ENCODE data around the gene CUL4A. TPM values are rescaled to one million over a fixed set of nuclear protein-coding genes. Genes with fewer than 3 reads are reported as not detected.
"Not testable (repeated sequence)": the region's sequence is repeated elsewhere in the genome, so short reads cannot be mapped to it uniquely, and the experiment has no call there.

CUL4A gene
- total RNA-seq, 1 donor from 2014 or later = 104 TPM

DNA sequence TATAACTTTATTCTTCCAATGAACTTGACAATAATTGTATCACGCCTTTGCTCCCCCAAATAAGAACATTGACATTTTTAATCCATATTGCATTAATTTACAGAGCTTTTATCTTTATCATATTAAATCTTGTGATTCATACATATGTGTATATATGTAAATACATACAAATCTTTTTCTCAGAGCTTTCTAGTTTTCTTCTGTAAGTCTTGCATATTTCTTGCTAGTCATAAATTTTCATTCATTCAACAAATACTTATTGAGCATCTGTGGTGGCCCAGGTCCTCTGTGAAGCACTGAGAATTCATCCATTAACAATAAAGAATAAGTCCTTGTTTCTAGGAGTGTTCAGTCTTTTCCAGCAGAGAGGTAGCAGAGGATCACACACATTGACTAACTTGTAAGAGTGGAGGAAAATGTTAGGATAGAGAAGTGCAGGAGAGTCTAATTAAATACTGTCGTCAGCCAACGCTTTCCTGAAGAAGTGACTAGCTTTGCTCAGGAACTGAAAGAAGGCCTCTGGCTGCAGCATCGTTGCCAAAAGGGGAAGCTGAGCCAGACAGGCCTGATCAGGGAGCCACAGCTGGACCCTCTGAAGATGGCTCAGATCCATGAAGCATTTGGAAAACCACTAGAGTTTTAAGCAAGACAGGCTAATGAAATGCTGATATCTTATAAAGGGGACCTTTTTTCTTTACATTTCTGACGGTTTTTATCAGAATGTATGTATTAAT is 49.1 kb downstream of the CUL4A start:
- Histone ChIP-seq H3K36me3 (ENCODE audit: control insufficient read depth, insufficient read depth, low read length) (peaks cover 20% of the 10 kb centered on the region), H3K4me3 (ENCODE audit: low read depth, low read length) (no peak overlapping the region), H3K27me3 (ENCODE audit: control insufficient read depth, insufficient read depth, low read length) (no peaks in the 10 kb centered on the region)
- DNase-seq (ENCODE audit: low read depth) (no peak), FAIRE-seq (no peak)
- TF ChIP-seq, protein P1, sequence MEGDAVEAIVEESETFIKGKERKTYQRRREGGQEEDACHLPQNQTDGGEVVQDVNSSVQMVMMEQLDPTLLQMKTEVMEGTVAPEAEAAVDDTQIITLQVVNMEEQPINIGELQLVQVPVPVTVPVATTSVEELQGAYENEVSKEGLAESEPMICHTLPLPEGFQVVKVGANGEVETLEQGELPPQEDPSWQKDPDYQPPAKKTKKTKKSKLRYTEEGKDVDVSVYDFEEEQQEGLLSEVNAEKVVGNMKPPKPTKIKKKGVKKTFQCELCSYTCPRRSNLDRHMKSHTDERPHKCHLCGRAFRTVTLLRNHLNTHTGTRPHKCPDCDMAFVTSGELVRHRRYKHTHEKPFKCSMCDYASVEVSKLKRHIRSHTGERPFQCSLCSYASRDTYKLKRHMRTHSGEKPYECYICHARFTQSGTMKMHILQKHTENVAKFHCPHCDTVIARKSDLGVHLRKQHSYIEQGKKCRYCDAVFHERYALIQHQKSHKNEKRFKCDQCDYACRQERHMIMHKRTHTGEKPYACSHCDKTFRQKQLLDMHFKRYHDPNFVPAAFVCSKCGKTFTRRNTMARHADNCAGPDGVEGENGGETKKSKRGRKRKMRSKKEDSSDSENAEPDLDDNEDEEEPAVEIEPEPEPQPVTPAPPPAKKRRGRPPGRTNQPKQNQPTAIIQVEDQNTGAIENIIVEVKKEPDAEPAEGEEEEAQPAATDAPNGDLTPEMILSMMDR (IDR thresholded peaks at IDR 0.05; ENCODE audit: insufficient read depth, low read length, severe bottlenecking) = no peak

DNA sequence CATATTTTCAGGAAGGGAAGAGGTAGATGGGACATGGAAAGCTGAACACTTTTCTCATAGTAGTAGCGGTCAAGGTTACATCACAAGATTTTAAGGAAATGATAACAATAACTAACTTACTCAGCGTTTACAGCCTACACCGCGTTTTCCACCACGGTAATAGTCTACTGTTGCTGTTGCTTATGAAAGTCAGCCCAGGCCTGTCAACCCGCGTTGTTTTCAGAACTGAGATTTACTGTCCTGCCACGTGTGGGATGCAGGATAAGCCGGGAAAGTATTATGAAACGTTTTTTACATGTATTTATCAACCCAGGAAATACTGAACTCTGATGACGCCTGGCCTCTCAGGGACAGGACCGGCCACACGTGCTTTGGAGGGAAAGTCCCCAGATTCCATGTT is 51.6 kb downstream of the CUL4A start:
- DNase-seq (ENCODE audit: low read depth) (no peak), FAIRE-seq (no peak)
- Histone ChIP-seq H3K36me3 (ENCODE audit: control insufficient read depth, insufficient read depth, low read length) (peaks cover 17% of the 10 kb centered on the region), H3K27me3 (ENCODE audit: control insufficient read depth, insufficient read depth, low read length) (no peaks in the 10 kb centered on the region), H3K4me3 (ENCODE audit: low read depth, low read length) (no peak overlapping the region)
- TF ChIP-seq, protein P1 (IDR thresholded peaks at IDR 0.05; ENCODE audit: insufficient read depth, low read length, severe bottlenecking) = no peak

DNA sequence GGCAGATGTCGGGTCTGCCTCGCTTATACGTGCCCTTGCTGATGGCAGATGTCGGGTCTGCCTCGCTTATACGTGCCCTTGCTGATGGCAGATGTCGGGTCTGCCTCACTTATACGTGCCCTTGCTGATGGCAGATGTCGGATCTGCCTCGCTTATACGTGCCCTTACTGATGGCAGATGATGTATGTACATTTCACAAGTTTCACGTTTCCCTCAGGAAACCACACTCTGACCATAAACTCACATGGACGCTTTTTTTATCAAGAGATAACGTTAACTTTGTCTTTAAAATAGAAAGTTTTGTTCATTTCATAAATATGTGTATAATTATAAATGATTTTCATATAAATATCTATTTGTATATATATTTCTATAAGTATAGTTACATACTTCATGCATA is 53.6 kb downstream of the CUL4A start:
- H3K4me3 ChIP-seq (ENCODE audit: low read depth, low read length); DNase-seq (ENCODE audit: low read depth); FAIRE-seq; H3K27me3 ChIP-seq (ENCODE audit: control insufficient read depth, insufficient read depth, low read length): not testable (repeated sequence)
- peaks cover 14% of the 10 kb centered on the region for H3K36me3 ChIP-seq (ENCODE audit: control insufficient read depth, insufficient read depth, low read length)

DNA sequence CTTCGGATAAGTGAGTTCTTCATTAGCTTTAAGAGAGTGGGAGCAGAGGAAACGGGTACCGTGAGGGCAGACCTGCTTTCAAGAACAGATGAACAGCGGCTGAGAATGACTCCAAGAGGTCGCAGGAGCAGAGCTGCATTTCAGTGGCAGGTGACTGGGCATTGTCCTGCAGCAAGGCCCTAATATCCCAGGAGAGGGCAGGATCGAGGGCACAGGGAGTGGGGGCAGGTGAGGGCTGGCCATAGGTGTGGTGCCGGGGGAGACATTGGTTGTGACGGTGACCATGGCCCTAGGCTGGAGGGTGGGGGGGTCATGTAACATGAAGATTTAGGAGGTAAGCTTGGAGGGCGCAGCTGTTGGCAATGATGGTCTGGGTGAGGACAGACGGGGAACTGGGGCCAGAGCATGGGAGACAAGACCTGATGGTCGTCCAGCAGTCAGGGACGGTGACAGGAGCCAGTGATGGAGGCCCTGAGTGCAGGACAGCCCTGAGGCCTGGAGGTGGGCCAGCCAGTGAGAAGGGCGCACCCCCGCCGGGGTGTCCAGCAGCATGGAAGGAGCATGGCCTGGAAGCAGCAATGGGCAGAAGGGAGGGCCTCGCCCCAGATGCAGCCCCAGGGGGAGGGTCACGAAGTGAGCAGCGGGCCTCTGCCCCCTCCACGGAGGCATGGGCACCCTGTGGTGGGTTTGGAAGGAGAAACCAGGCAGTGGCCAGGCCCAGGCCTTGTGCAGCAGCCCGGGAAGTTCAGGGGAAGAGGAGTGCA is 58.4 kb downstream of the CUL4A start:
- FAIRE-seq (no peak), DNase-seq (ENCODE audit: low read depth) (no peak)
- Histone ChIP-seq H3K27me3 (ENCODE audit: control insufficient read depth, insufficient read depth, low read length) (no peaks in the 10 kb centered on the region), H3K36me3 (ENCODE audit: control insufficient read depth, insufficient read depth, low read length) (peaks cover 6% of the 10 kb centered on the region), H3K4me3 (ENCODE audit: low read depth, low read length) (no peak overlapping the region)
- TF ChIP-seq, protein P1 (IDR thresholded peaks at IDR 0.05; ENCODE audit: insufficient read depth, low read length, severe bottlenecking) = no peak

DNA sequence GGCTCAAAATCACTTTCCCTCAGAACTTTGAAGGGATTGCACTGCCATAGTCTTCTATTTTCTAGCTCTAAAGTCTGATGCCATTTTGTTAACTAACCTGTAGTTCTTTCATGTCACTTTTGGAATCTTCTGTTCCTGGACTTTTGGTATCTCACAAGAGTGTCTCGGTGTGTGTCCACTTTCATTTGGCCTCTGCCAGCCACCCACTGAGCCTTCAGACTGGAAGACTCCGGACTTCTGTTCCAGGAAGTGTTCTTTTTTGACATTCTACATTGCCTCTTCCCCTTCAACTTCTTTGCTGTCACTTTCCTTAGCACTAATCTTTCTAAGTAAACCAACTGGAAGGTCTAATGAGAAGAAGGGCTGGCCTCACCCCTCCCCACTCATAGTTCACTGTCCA is 62.6 kb downstream of the CUL4A start:
- no peak overlapping the region for H3K4me3 ChIP-seq (ENCODE audit: low read depth, low read length)
- H3K36me3 ChIP-seq (ENCODE audit: control insufficient read depth, insufficient read depth, low read length) = no peaks in the 10 kb centered on the region
- TF ChIP-seq, protein P1 (IDR thresholded peaks at IDR 0.05; ENCODE audit: insufficient read depth, low read length, severe bottlenecking) = no peak
- FAIRE-seq = no peak
- no peak for DNase-seq (ENCODE audit: low read depth)
- no peaks in the 10 kb centered on the region for H3K27me3 ChIP-seq (ENCODE audit: control insufficient read depth, insufficient read depth, low read length)

DNA sequence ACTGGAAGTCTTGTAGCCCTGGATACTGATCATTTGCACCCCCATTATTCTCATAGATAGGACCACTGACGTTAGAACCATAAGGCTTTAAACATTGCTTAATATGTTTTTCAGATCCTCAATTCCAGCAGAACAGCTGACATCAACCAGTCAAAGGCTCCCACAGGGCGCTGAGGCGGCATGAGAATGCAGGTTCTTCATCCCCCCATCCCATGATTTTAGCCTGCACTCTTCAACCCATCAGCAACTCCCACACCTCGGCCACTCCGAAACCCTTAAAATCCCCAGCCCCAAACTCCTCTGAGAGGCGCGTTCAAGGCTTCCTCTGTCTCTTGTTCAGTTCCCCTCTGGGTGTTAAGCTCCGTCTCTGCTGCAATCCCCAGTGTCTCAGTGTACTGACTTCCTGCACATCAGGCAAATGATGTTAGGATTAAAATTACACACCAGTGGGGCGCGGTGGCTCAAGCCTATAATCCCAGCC is 63.3 kb downstream of the CUL4A start:
- Histone ChIP-seq H3K36me3 (ENCODE audit: control insufficient read depth, insufficient read depth, low read length) (no peaks in the 10 kb centered on the region), H3K4me3 (ENCODE audit: low read depth, low read length) (no peak overlapping the region), H3K27me3 (ENCODE audit: control insufficient read depth, insufficient read depth, low read length) (no peaks in the 10 kb centered on the region)
- DNase-seq (ENCODE audit: low read depth) (peak; percentile 8), FAIRE-seq (peak; percentile 76)
- TF ChIP-seq, protein P1 (IDR thresholded peaks at IDR 0.05; ENCODE audit: insufficient read depth, low read length, severe bottlenecking) = no peak

All from bronchial epithelial cell (primary cell).